Measurements from ENCODE around the gene UCP2. TPM values are rescaled to one million over a fixed set of nuclear protein-coding genes. Genes with fewer than 3 reads are reported as not detected.
A peak's percentile ranks its signal among the peaks of the same experiment; 100 is the strongest.
"Not testable (repeated sequence)": the region's sequence is repeated elsewhere in the genome, so short reads cannot be mapped to it uniquely, and the experiment has no call there.

UCP2 gene
- total RNA-seq, 1 donor from 2014 or later, result 23.4 TPM

DNA sequence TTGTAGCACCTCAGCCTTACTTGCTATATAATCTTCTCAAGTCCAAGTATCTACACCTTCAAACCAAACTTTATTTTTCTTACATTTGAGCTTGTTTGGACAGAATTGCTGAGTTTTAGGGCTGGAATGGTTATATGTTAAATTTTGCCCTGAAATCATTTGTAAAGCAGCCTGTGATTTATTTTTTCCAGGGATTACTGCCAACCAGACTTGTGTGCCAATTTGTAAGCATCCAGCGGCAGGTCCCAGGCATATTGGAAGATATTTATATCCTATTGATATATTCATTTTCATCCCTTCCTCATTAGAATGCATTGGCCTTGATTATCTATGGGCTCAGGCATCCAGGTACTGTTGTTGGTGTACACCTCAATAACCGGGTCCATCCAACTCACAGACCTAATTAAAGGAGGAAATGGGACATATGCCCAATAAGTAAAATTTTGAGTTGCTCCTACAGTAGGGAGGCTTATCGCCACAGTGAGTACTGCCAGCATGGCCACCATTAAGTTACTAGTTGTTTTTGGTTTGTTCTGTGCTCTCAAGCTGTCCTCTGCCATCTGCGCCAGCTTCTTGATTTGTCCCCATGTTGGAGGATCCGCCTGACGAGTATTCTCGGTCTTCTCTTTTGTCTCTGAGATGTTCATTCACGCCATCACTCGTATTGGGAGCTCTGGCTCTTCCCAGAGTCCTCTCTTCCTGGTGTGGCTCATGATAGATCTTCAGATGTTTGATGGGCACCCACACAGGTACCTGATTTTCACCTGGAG lies 41.7 kb downstream of the UCP2 start:
- Histone ChIP-seq H3K9me3 (replicated peaks) (peaks cover 7% of the 10 kb centered on the region), H3K4me1 (no peaks in the 10 kb centered on the region), H3K4me3 (no peak overlapping the region), H3K27me3 (ENCODE audit: low read depth) (no peaks in the 10 kb centered on the region), H3K36me3 (no peaks in the 10 kb centered on the region), H3K27ac (replicated peaks) (no peak overlapping the region)
- no peak for DNase-seq
- intact Hi-C loops (cut with micrococcal nuclease), result no loop called here
- TF ChIP-seq, protein P1, sequence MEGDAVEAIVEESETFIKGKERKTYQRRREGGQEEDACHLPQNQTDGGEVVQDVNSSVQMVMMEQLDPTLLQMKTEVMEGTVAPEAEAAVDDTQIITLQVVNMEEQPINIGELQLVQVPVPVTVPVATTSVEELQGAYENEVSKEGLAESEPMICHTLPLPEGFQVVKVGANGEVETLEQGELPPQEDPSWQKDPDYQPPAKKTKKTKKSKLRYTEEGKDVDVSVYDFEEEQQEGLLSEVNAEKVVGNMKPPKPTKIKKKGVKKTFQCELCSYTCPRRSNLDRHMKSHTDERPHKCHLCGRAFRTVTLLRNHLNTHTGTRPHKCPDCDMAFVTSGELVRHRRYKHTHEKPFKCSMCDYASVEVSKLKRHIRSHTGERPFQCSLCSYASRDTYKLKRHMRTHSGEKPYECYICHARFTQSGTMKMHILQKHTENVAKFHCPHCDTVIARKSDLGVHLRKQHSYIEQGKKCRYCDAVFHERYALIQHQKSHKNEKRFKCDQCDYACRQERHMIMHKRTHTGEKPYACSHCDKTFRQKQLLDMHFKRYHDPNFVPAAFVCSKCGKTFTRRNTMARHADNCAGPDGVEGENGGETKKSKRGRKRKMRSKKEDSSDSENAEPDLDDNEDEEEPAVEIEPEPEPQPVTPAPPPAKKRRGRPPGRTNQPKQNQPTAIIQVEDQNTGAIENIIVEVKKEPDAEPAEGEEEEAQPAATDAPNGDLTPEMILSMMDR (IDR thresholded peaks at IDR 0.05; ENCODE audit: borderline replicate concordance), result no peak

DNA sequence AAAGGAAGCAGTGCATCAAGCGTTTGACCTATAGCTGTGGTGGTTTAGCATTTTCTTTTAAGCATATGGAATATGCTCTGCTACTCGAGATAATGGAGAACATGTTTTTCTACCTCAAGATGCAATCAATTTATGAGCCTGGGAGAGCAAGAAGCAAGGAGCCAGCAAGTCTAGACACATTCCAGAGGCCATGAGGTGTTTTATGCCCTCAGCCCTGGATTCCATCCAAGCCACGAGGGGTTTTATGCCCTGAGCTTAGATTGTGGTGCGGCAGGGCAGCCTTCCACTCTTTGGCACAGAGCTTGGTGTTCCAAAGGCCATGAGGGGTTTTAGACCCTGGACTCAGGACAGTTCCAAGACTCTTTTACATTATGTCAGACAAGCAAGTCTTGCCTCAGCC lies 43.5 kb downstream of the UCP2 start:
- H3K36me3 ChIP-seq, result peaks cover 6% of the 10 kb centered on the region
- no peak for DNase-seq
- intact Hi-C loops (cut with micrococcal nuclease), result no loop called here
- H3K4me3 ChIP-seq, result no peak overlapping the region
- H3K4me1 ChIP-seq, result no peaks in the 10 kb centered on the region
- no peak overlapping the region for H3K27ac ChIP-seq (replicated peaks)
- no peaks in the 10 kb centered on the region for H3K27me3 ChIP-seq (ENCODE audit: low read depth)
- TF ChIP-seq, protein P1 (IDR thresholded peaks at IDR 0.05; ENCODE audit: borderline replicate concordance), result no peak
- peaks cover 7% of the 10 kb centered on the region for H3K9me3 ChIP-seq (replicated peaks)

DNA sequence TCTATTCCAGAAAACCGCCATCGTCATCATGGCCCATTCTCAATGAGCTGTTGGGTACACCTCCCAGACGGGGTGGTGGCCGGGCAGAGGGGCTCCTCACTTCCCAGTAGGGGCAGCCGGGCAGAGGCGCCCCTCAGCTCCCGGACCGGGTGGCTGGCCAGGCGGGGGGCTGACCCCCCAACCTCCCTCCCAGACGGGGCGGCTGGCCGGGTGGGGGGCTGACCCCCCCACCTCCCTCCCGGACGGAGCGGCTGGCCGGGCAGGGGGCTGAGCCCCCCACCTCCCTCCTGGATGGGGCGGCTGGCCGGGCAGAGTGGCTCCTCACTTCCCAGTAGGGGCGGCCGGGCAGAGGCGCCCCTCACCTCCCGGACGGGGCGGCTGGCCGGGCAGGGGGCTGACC lies 46.6 kb downstream of the UCP2 start:
- DNase-seq; H3K9me3 ChIP-seq (replicated peaks); H3K4me1 ChIP-seq; intact Hi-C loops (cut with micrococcal nuclease); H3K27me3 ChIP-seq (ENCODE audit: low read depth); H3K4me3 ChIP-seq; H3K27ac ChIP-seq (replicated peaks): not testable (repeated sequence)
- peaks cover 25% of the 10 kb centered on the region for H3K36me3 ChIP-seq

DNA sequence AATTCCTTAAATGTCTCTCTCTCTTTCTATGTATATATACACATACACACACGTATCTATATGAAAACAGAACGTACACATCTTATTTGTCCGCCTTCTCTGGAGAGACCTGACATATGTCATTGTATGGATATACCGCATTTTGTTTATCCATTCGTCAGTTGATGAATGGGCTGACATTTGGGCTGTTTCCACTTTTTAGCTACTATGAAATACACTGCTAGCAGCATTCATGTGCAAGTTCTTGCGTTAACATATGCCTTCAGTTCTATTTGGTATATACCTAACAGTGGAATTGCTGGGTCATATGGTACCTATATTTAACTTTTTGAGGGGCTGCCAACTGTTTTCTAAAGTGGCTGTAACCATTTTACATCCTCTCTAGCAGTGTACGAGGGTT lies 49.9 kb downstream of the UCP2 start:
- intact Hi-C loops (cut with micrococcal nuclease), result no loop called here
- peaks cover 54% of the 10 kb centered on the region for H3K36me3 ChIP-seq
- no peaks in the 10 kb centered on the region for H3K9me3 ChIP-seq (replicated peaks)
- TF ChIP-seq, protein P1 (IDR thresholded peaks at IDR 0.05; ENCODE audit: borderline replicate concordance), result no peak
- DNase-seq, result no peak
- no peaks in the 10 kb centered on the region for H3K27me3 ChIP-seq (ENCODE audit: low read depth)
- H3K27ac ChIP-seq (replicated peaks), result no peak overlapping the region
- H3K4me1 ChIP-seq, result peaks cover 7% of the 10 kb centered on the region
- no peak overlapping the region for H3K4me3 ChIP-seq

DNA sequence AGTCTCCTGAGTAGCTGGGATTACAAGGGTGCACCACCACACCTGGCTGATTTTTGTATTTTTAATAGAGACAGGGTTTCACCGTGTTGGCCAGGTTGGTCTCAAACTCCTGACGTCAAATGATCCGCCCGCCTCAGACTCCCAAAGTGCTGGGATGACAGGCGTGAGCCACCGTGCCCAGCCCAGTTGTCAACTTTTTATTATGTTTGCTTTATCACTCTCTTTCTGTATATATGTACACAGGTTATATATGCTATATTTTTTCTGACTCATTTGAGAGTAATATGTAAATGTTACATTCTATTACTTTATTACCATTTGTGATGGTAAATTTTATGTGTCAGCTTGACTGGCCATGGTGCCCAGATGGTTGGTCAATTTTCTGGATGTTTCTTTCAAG lies 50.7 kb downstream of the UCP2 start:
- H3K4me3 ChIP-seq, result no peak overlapping the region
- peaks cover 7% of the 10 kb centered on the region for H3K4me1 ChIP-seq
- H3K27me3 ChIP-seq (ENCODE audit: low read depth), result no peaks in the 10 kb centered on the region
- peaks cover 62% of the 10 kb centered on the region for H3K36me3 ChIP-seq
- H3K9me3 ChIP-seq (replicated peaks), result no peaks in the 10 kb centered on the region
- intact Hi-C loops (cut with micrococcal nuclease), result no loop called here
- DNase-seq, result no peak
- no peak overlapping the region for H3K27ac ChIP-seq (replicated peaks)
- TF ChIP-seq, protein P1 (IDR thresholded peaks at IDR 0.05; ENCODE audit: borderline replicate concordance), result no peak

DNA sequence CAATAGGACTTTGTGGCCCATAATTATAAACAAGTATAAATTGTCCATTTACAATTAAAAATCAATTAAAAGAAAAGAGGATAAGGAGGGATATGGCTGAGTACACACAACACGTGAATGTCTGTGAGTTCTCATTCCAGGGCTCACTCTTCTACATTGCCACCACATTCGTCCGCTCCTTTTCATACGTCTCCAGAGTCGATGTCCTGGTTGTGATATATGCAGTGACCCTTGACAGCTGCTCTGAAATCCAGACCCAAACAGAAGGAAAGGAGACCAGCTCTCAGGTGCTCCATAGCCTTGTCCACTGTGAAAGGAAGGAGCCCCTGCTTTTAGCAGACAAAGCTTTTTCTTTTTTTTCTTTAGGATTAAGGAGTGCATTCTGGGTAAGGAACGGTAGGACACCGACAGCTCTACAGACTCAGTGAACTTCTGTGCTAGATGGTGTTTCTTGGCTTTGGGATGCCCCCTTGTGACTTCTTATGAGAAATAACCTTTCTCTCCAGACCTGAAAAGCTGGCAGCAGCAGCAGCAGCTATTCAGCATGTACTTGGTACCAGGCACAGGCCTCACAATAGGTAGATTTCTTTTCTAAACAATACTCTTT lies 51.5 kb downstream of the UCP2 start:
- no peak overlapping the region for H3K4me3 ChIP-seq

More for the DNA sequence above, 51.5 kb downstream of the UCP2 start:
- no peaks in the 10 kb centered on the region for H3K9me3 ChIP-seq (replicated peaks)
- TF ChIP-seq, protein P1 (IDR thresholded peaks at IDR 0.05; ENCODE audit: borderline replicate concordance), result peak; percentile 39
- intact Hi-C loops (cut with micrococcal nuclease), result no loop called here
- H3K36me3 ChIP-seq, result peaks cover 70% of the 10 kb centered on the region
- no peaks in the 10 kb centered on the region for H3K27me3 ChIP-seq (ENCODE audit: low read depth)
- no peak overlapping the region for H3K27ac ChIP-seq (replicated peaks)
- H3K4me1 ChIP-seq, result peaks cover 7% of the 10 kb centered on the region
- no peak for DNase-seq
